PFSK-1 (cell line): ENCODE measurements around the gene CPSF4L.

Experiments
- FOXP2 ChIP-seq: optimal IDR thresholded peaks from 2 replicates; pipeline ENCODE3; 2011; ENCODE audit warnings: borderline replicate concordance, control low read depth, inconsistent platforms; ENCODE audit not compliant: insufficient read depth; ENCODE audit errors: extremely low read length, extremely low read depth
- POLR2AphosphoS5 ChIP-seq: IDR thresholded peaks from 2 replicates; pipeline ENCODE4 v1.6.1; 2012; ENCODE audit warnings: low read depth, mild to moderate bottlenecking, control low read depth, low read length, moderate library complexity
- REST ChIP-seq, 2 experiments: IDR thresholded peaks; 2 replicates each; pipeline versions ENCODE4 v1.6.1 to v1.8.0; 2011 to 2012; ENCODE audit warnings: low read depth in 2 of 2, low read length in 2 of 2, control low read depth in 1 of 2, inconsistent platforms in 1 of 2, mild to moderate bottlenecking in 1 of 2, moderate library complexity in 1 of 2; ENCODE audit not compliant: insufficient read depth in 1 of 2
- SIN3A ChIP-seq: IDR thresholded peaks from 2 replicates; pipeline ENCODE4 v1.6.1; 2012; ENCODE audit warnings: mild to moderate bottlenecking, low read length, moderate library complexity, borderline replicate concordance; ENCODE audit not compliant: insufficient read depth
- TAF1 ChIP-seq: IDR thresholded peaks from 2 replicates; pipeline ENCODE4 v1.6.1; 2012; ENCODE audit warnings: low read length, control low read depth, borderline replicate concordance; ENCODE audit not compliant: insufficient read depth

The CPSF4L gene

GRCh38 chr17:73227379-73227778 is 34.3 kb downstream of the CPSF4L start:
- TF ChIP-seq FOXP2: no peak
- no peak for TF ChIP-seq SIN3A
- TF ChIP-seq TAF1: no peak
- no peak for TF ChIP-seq POLR2AphosphoS5
- TF ChIP-seq REST (IDR thresholded peaks at IDR 0.05; ENCODE audit: insufficient read depth in 1 of 2, low read depth in 2 of 2, low read length in 2 of 2): no peak

GRCh38 chr17:73226556-73227172 is 35.0 kb downstream of the CPSF4L start:
- no peak for TF ChIP-seq POLR2AphosphoS5
- no peak for TF ChIP-seq TAF1
- TF ChIP-seq REST (IDR thresholded peaks at IDR 0.05; ENCODE audit: insufficient read depth in 1 of 2, low read depth in 2 of 2, low read length in 2 of 2): no peak
- TF ChIP-seq SIN3A: no peak
- TF ChIP-seq FOXP2: no peak

GRCh38 chr17:73224663-73225305 is 36.9 kb downstream of the CPSF4L start:
- TF ChIP-seq REST (IDR thresholded peaks at IDR 0.05; ENCODE audit: insufficient read depth in 1 of 2, low read depth in 2 of 2, low read length in 2 of 2) (no peak), POLR2AphosphoS5 (no peak), FOXP2 (no peak), SIN3A (no peak)

- no peak for TF ChIP-seq REST (IDR thresholded peaks at IDR 0.05; ENCODE audit: insufficient read depth in 1 of 2, low read depth in 2 of 2, low read length in 2 of 2)
- no peak for TF ChIP-seq FOXP2
- no peak for TF ChIP-seq SIN3A
- no peak for TF ChIP-seq TAF1
- no peak for TF ChIP-seq POLR2AphosphoS5
Observed at GRCh38 chr17:73224237-73224636, 37.4 kb downstream of the CPSF4L start.
